ENCODE measurements around the gene OXNAD1.

Gene OXNAD1

DNA sequence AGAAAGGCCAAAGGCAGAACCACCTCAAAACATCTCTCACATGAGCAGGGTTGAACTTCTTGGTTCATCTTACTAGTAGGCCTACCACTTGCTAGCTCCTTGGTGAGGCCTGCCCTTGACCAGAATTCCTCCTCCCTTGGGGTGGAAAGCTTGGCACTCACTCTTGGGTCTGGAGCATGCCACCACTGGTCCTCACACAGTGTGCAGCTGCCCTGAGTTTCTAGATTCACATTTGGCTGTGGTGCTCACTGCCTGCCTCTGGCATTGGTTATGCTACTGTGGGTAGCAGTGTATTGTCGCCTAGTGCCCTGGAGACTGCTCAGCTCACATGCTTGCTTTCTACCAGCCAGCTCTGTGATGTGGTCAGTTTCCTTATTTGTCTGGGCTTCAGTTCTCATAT is 23.7 kb downstream of the OXNAD1 start:
- no peaks in the 10 kb centered on the region for H3K27me3 ChIP-seq (replicated peaks)
- DNase-seq = no peak
- in situ Hi-C loops (cut with HindIII; ENCODE audit: low pct_ligation_motif_present, low sequenced_read_pairs) = no loop called here
- H3K4me3 ChIP-seq (ENCODE audit: low read depth, low read length) = no peak overlapping the region
- no peak overlapping the region for H3K27ac ChIP-seq
- H3K36me3 ChIP-seq (replicated peaks) = no peaks in the 10 kb centered on the region
- TF ChIP-seq, protein P1, sequence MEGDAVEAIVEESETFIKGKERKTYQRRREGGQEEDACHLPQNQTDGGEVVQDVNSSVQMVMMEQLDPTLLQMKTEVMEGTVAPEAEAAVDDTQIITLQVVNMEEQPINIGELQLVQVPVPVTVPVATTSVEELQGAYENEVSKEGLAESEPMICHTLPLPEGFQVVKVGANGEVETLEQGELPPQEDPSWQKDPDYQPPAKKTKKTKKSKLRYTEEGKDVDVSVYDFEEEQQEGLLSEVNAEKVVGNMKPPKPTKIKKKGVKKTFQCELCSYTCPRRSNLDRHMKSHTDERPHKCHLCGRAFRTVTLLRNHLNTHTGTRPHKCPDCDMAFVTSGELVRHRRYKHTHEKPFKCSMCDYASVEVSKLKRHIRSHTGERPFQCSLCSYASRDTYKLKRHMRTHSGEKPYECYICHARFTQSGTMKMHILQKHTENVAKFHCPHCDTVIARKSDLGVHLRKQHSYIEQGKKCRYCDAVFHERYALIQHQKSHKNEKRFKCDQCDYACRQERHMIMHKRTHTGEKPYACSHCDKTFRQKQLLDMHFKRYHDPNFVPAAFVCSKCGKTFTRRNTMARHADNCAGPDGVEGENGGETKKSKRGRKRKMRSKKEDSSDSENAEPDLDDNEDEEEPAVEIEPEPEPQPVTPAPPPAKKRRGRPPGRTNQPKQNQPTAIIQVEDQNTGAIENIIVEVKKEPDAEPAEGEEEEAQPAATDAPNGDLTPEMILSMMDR (IDR thresholded peaks at IDR 0.05; ENCODE audit: low read depth, low read length, missing control alignments) = no peak

DNA sequence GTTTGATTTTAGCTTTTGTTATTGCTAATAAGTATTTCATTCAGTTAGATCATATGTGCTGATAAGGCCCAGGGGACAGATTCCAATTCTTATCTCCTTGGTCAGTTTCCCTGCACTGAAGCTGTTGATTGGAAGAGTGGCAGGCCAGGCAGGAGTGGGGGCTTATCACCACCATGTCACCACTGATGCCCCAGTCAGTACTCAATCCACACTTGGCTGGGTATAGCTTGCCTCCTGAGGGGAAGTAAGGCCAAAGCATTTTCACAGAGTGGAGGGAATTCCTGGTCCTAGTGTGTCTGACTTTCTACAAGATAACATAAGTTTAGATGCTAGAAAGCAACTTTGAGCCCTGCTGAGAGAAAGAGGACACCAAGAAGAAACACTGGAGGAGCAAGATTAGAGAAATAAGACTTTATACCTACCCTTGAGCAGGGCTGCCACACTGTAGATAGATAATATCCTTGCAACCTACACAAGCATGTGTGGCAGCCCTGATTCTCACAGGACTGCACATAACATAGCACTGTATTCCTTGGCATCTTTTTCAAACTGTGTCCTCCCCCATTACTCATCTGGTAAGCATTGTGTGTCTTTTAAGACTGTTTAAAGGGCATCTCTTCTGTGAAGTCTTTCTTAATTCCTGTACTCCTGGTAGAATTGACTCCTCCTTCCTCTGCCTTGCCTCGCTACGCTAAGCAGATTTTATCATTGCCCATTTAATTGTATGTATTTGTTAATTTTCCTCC is 24.3 kb downstream of the OXNAD1 start:
- no peaks in the 10 kb centered on the region for H3K36me3 ChIP-seq (replicated peaks)

DNA sequence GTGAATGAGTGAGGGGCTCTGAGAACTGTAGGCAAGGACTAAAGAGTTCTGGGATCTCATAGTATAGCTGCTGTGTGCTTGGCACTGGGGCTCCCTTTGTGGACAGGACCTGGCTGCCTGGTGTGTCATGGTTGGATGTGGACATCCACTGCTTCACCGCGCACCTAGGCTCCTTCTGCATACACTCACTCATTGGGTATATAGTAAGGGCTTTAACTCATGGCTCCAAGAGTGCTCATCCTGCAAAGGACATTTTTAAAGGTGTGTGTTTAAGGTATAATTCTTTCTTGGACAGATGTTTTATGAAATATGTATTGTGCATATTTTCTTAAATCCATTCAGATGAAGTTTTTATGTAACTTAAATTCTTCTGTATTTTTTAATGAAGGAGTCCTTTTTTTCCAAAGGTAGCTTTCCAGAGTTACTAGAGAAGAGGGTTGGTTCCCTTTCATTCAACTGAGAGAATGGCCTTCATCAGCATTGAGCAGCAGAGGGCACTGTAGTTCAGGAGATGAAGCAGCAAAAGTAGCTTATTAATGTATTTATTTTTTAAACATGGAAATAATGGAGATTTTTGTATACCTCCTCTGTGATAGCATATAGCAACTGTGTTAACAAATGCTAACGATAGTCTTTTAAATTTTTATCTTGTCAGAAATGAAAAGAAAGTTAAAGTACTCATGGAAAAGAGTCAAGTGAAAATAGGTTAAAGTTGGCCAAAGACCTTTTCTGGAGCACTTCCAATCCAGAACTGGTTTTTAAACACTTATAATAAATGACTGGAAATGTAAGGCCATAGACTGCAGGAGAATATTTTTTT is 25.2 kb downstream of the OXNAD1 start:
- peak; percentile 51 for DNase-seq
- in situ Hi-C loops (cut with HindIII; ENCODE audit: low pct_ligation_motif_present, low sequenced_read_pairs) = no loop called here
- Histone ChIP-seq H3K36me3 (replicated peaks) (no peaks in the 10 kb centered on the region), H3K27ac (no peak overlapping the region), H3K4me3 (ENCODE audit: low read depth, low read length) (no peak overlapping the region), H3K27me3 (replicated peaks) (no peaks in the 10 kb centered on the region)
- TF ChIP-seq, protein P1 (IDR thresholded peaks at IDR 0.05; ENCODE audit: low read depth, low read length, missing control alignments) = peak; percentile 83

More for the DNA sequence above, 24.3 kb downstream of the OXNAD1 start:
- H3K27ac ChIP-seq = no peak overlapping the region
- in situ Hi-C loops (cut with HindIII; ENCODE audit: low pct_ligation_motif_present, low sequenced_read_pairs) = no loop called here
- H3K27me3 ChIP-seq (replicated peaks) = no peaks in the 10 kb centered on the region
- TF ChIP-seq, protein P1 (IDR thresholded peaks at IDR 0.05; ENCODE audit: low read depth, low read length, missing control alignments) = no peak
- no peak overlapping the region for H3K4me3 ChIP-seq (ENCODE audit: low read depth, low read length)
- DNase-seq = peak; percentile 9

DNA sequence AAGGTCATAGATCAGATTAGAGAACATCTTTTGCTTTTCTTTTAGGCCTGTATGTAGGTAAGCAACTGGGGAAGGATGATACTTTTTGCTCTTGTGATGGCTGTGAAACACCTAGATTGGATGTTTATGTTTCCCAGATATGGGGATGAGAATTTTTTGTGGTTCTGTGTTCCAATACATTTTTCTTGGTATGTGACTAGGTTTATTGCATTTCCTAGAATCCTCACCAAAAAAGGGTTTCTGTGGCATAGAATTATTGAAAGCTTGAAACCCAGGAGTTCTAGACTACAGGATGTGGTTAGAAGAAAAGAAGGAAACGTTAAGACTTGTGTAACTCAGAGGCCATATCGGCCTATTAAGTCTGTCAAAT is 25.8 kb downstream of the OXNAD1 start:
- Histone ChIP-seq H3K27me3 (replicated peaks) (no peaks in the 10 kb centered on the region), H3K27ac (no peak overlapping the region), H3K4me3 (ENCODE audit: low read depth, low read length) (no peak overlapping the region), H3K36me3 (replicated peaks) (no peaks in the 10 kb centered on the region)
- DNase-seq = no peak
- in situ Hi-C loops (cut with HindIII; ENCODE audit: low pct_ligation_motif_present, low sequenced_read_pairs) = no loop called here
- TF ChIP-seq, protein P1 (IDR thresholded peaks at IDR 0.05; ENCODE audit: low read depth, low read length, missing control alignments) = no peak

DNA sequence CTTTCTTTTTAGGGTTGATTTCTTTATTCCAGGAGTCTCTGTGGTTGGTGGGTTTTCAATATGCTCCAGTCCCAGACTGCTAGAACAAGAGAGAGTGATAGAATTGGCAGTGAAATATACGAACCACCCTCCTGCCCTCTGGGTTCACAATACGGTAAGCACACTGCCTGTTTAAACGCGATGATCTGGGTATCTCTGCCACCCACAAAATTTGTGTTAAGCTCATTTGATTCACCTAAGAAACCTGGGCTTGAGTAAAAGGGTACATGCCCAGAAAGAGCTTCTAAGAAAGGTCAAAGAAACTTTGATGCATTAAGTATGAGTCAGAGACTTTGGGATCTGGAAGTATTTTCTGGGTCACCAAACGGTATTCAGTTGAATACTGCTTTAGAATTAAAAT is 29.8 kb downstream of the OXNAD1 start:
- TF ChIP-seq, protein P1 (IDR thresholded peaks at IDR 0.05; ENCODE audit: low read depth, low read length, missing control alignments) = no peak
- Histone ChIP-seq H3K27me3 (replicated peaks) (no peaks in the 10 kb centered on the region), H3K36me3 (replicated peaks) (no peaks in the 10 kb centered on the region), H3K4me3 (ENCODE audit: low read depth, low read length) (no peak overlapping the region), H3K27ac (no peak overlapping the region)
- in situ Hi-C loops (cut with HindIII; ENCODE audit: low pct_ligation_motif_present, low sequenced_read_pairs) = no loop called here
- DNase-seq = no peak
